Mesenchymal stem cell (in vitro differentiated cells and primary cell): Measurements from ENCODE around the gene BOD1.

ENCODE experiments used
- DNase-seq: peaks from one replicate; pipeline ENCODE4 v3.0.0-alpha.2; 2013
- H2AFZ ChIP-seq: one replicate; pipeline ENCODE4 v1.6.1; 2013; ENCODE audit warnings: low read depth, mild to moderate bottlenecking, control low read depth, inconsistent platforms, low read length, moderate library complexity
- H2AK5ac ChIP-seq: 2 replicates; pipeline ENCODE4 v1.6.1; 2013; ENCODE audit warnings: low read length, moderate library complexity, mild to moderate bottlenecking, inconsistent platforms; ENCODE audit not compliant: severe bottlenecking
- H2BK120ac ChIP-seq: one replicate; pipeline ENCODE4 v1.6.1; 2013; ENCODE audit warnings: low read depth, mild to moderate bottlenecking, inconsistent platforms, low read length, moderate library complexity
- H2BK12ac ChIP-seq, 2 experiments: one replicate each; pipeline ENCODE4 v1.6.1; 2013; ENCODE audit warnings: inconsistent platforms in 2 of 2, low read length in 2 of 2, mild to moderate bottlenecking in 2 of 2, moderate library complexity in 2 of 2, control low read depth in 1 of 2
- H2BK15ac ChIP-seq: one replicate; pipeline ENCODE4 v1.6.1; 2013; ENCODE audit warnings: mild to moderate bottlenecking, low read depth, inconsistent platforms; ENCODE audit not compliant: poor library complexity, severe bottlenecking
- H2BK5ac ChIP-seq: 2 replicates; pipeline ENCODE4 v1.6.1; 2013; ENCODE audit warnings: low read depth, mild to moderate bottlenecking, low read length, control low read depth, inconsistent platforms; ENCODE audit not compliant: poor library complexity, severe bottlenecking
- H3K14ac ChIP-seq, 2 experiments: one replicate each; pipeline ENCODE4 v1.6.1; 2013; ENCODE audit warnings: inconsistent platforms in 2 of 2, low read length in 2 of 2, control low read depth in 1 of 2, mild to moderate bottlenecking in 1 of 2, moderate library complexity in 1 of 2
- H3K18ac ChIP-seq, 2 experiments: one replicate each; pipeline ENCODE4 v1.6.1; 2013; ENCODE audit warnings: inconsistent platforms in 2 of 2, low read length in 2 of 2, control low read depth in 1 of 2, low read depth in 1 of 2, mild to moderate bottlenecking in 1 of 2
- H3K23ac ChIP-seq, 2 experiments: one replicate each; pipeline ENCODE4 v1.6.1; 2013; ENCODE audit warnings: inconsistent platforms in 2 of 2, low read length in 2 of 2, mild to moderate bottlenecking in 2 of 2, moderate library complexity in 2 of 2, control low read depth in 1 of 2
- H3K27ac ChIP-seq: 2 replicates; pipeline ENCODE4 v1.5.1; 2013; ENCODE audit warnings: mild to moderate bottlenecking, moderate library complexity, low read length, control low read depth, inconsistent platforms; ENCODE audit not compliant: poor library complexity, severe bottlenecking
- H3K27me3 ChIP-seq, 2 experiments: 2 replicates each; pipeline versions ENCODE4 v1.6.1 to v1.7.0; 2013; ENCODE audit warnings: low read length in 2 of 2, mild to moderate bottlenecking in 2 of 2, moderate library complexity in 2 of 2, control low read depth in 1 of 2, inconsistent platforms in 1 of 2; ENCODE audit not compliant: control insufficient read depth in 1 of 2, insufficient read depth in 1 of 2
- H3K36me3 ChIP-seq, 2 experiments: 2 replicates each; pipeline versions ENCODE4 v1.6.1 to v1.7.0; 2013; ENCODE audit warnings: low read length in 2 of 2, control low read depth in 1 of 2, inconsistent platforms in 1 of 2, low read depth in 1 of 2, mild to moderate bottlenecking in 1 of 2; ENCODE audit not compliant: insufficient read depth in 2 of 2, control insufficient read depth in 1 of 2
- H3K4ac ChIP-seq, 2 experiments: one replicate each; pipeline ENCODE4 v1.6.1; 2013; ENCODE audit warnings: inconsistent platforms in 2 of 2, low read length in 2 of 2, mild to moderate bottlenecking in 2 of 2, moderate library complexity in 2 of 2, control low read depth in 1 of 2, low read depth in 1 of 2
- H3K4me1 ChIP-seq: 2 replicates; pipeline ENCODE4 v1.6.1; 2013; ENCODE audit warnings: low read depth, low read length, control low read depth; ENCODE audit not compliant: control insufficient read depth, insufficient read depth
- H3K4me2 ChIP-seq: 2 replicates; pipeline ENCODE4 v1.6.1; 2013; ENCODE audit warnings: low read length, mild to moderate bottlenecking, inconsistent platforms; ENCODE audit not compliant: poor library complexity, severe bottlenecking
- H3K4me3 ChIP-seq, 2 experiments: 2 replicates each; pipeline versions ENCODE4 v1.5.1 to v1.7.0; 2013; ENCODE audit warnings: low read length in 2 of 2, mild to moderate bottlenecking in 2 of 2, control low read depth in 1 of 2, low read depth in 1 of 2; ENCODE audit not compliant: insufficient read depth in 1 of 2
- H3K79me1 ChIP-seq: replicated peaks from 2 replicates; pipeline ENCODE4 v1.6.1; 2013; ENCODE audit warnings: mild to moderate bottlenecking, control low read depth, low read length, inconsistent platforms; ENCODE audit not compliant: poor library complexity, severe bottlenecking
- H3K9ac ChIP-seq: 2 replicates; pipeline ENCODE4 v1.7.0; 2013; ENCODE audit warnings: mild to moderate bottlenecking, low read length, moderate library complexity
- H3K9me3 ChIP-seq: 2 replicates; pipeline ENCODE4 v1.7.0; 2013; ENCODE audit warnings: mild to moderate bottlenecking, low read length; ENCODE audit not compliant: control insufficient read depth
- H4K8ac ChIP-seq: one replicate; pipeline ENCODE4 v1.6.1; 2013; ENCODE audit warnings: inconsistent platforms, mild to moderate bottlenecking, low read length, moderate library complexity
- H4K91ac ChIP-seq: one replicate; pipeline ENCODE4 v1.6.1; 2013; ENCODE audit warnings: mild to moderate bottlenecking, low read length, inconsistent platforms
- WGBS: methylation state at CpG from one replicate; pipeline ENCODE4 v1.1.7; 2013; ENCODE audit warnings: mixed read lengths; 5-methylcytosine and 5-hydroxymethylcytosine counted together

Gene BOD1

GRCh38 chr5:173570321-173571090 is 45.9 kb downstream of the BOD1 start:
- no peaks in the 10 kb centered on the region for H3K79me1 ChIP-seq
- no peak overlapping the region for H2AFZ ChIP-seq
- peaks cover 4% of the 10 kb centered on the region for H3K4me1 ChIP-seq
- H2AK5ac ChIP-seq, result no peak overlapping the region
- no peak overlapping the region for H3K4ac ChIP-seq
- H3K18ac ChIP-seq, result no peak overlapping the region
- H3K36me3 ChIP-seq, result no peaks in the 10 kb centered on the region
- 95% methylated on average over 22 of the region's 22 CpGs for WGBS
- no peak overlapping the region for H3K14ac ChIP-seq
- H4K8ac ChIP-seq, result no peak overlapping the region
- H2BK120ac ChIP-seq, result no peak overlapping the region
- no peak overlapping the region for H2BK12ac ChIP-seq
- no peak overlapping the region for H3K4me3 ChIP-seq
- no peak overlapping the region for H3K9ac ChIP-seq
- H3K4me2 ChIP-seq, result no peak overlapping the region
- no peaks in the 10 kb centered on the region for H3K27me3 ChIP-seq
- H3K23ac ChIP-seq, result no peak overlapping the region
- H3K27ac ChIP-seq, result no peak overlapping the region
- H2BK15ac ChIP-seq, result peak overlapping the region; percentile 50
- H4K91ac ChIP-seq, result peak overlapping the region; percentile 59
- H2BK5ac ChIP-seq, result no peak overlapping the region
- H3K9me3 ChIP-seq, result peaks cover 10% of the 10 kb centered on the region
- no peak for DNase-seq

GRCh38 chr5:173568703-173569102 is 47.7 kb downstream of the BOD1 start:
- H3K23ac ChIP-seq, result no peak overlapping the region
- H3K18ac ChIP-seq, result no peak overlapping the region
- no peak overlapping the region for H3K4me2 ChIP-seq
- peaks cover 4% of the 10 kb centered on the region for H3K4me1 ChIP-seq
- DNase-seq, result no peak
- no peak overlapping the region for H3K4ac ChIP-seq
- no peaks in the 10 kb centered on the region for H3K36me3 ChIP-seq
- H2AK5ac ChIP-seq, result no peak overlapping the region
- no peak overlapping the region for H2BK120ac ChIP-seq
- H3K27me3 ChIP-seq, result no peaks in the 10 kb centered on the region
- H3K9ac ChIP-seq, result no peak overlapping the region
- peaks cover 10% of the 10 kb centered on the region for H3K9me3 ChIP-seq
- no peak overlapping the region for H2BK12ac ChIP-seq
- H3K4me3 ChIP-seq, result no peak overlapping the region
- H3K14ac ChIP-seq, result no peak overlapping the region
- no peak overlapping the region for H4K8ac ChIP-seq
- no peak overlapping the region for H2BK15ac ChIP-seq
- H2AFZ ChIP-seq, result no peak overlapping the region
- no peak overlapping the region for H3K27ac ChIP-seq
- no peak overlapping the region for H4K91ac ChIP-seq
- no peak overlapping the region for H2BK5ac ChIP-seq
- 89% methylated on average over 4 of the region's 4 CpGs for WGBS
- no peaks in the 10 kb centered on the region for H3K79me1 ChIP-seq

DNA sequence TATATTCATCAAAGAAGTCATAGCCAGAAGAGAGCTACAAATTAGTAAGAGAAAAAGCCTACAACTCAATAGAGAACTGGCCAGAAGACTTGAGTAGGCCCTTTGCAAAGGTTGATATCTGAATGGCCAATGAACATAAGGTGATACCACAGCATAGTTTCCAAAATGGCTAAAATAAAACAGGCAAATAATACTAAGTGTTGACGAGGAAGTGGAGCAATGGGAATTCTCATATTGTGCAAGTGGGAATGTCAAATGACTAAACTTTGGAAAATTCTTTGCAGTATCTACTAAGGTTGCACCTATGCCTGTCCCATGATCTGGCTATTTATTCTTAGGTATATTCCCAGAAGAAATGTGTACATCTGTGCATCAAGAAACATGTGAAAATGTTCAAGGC is 48.3 kb downstream of the BOD1 start:
- no peaks in the 10 kb centered on the region for H3K36me3 ChIP-seq
- no peak for DNase-seq

DNA sequence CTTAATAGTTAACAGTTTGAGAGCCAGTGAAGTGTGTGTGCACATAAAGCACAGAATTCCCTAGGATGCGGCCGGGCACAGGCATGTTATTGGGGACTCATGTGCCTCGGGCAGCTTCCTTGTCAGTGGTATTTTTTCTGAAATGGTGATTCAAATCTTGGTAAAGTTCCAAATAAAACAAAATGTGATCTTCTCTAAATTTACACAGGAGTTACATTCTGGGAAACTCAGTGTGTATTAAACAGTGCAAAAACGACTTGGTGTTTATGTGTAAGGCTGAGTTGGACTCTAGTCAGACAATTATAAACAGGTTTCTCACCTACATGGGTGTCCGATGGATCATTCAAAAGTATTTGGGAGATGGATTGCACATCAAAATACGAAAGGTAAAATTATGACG is 48.9 kb downstream of the BOD1 start:
- no peak overlapping the region for H2AFZ ChIP-seq
- H2BK5ac ChIP-seq, result no peak overlapping the region
- peaks cover 10% of the 10 kb centered on the region for H3K9me3 ChIP-seq

More for the DNA sequence above, 48.3 kb downstream of the BOD1 start:
- peaks cover 0 to 4% of the 10 kb centered on the region in 2 experiments for H3K27me3 ChIP-seq
- peaks cover 4% of the 10 kb centered on the region for H3K4me1 ChIP-seq
- no peak overlapping the region for H3K9ac ChIP-seq
- H3K4ac ChIP-seq, result no peak overlapping the region
- H3K4me2 ChIP-seq, result no peak overlapping the region
- no peak overlapping the region for H3K23ac ChIP-seq
- 100% methylated on average over 1 of the region's 1 CpG for WGBS
- no peak overlapping the region for H2BK5ac ChIP-seq
- no peak overlapping the region for H2AK5ac ChIP-seq
- H3K14ac ChIP-seq, result no peak overlapping the region
- no peaks in the 10 kb centered on the region for H3K79me1 ChIP-seq
- H2BK15ac ChIP-seq, result no peak overlapping the region
- H3K4me3 ChIP-seq, result no peak overlapping the region
- H2AFZ ChIP-seq, result no peak overlapping the region
- no peak overlapping the region for H2BK120ac ChIP-seq
- H3K27ac ChIP-seq, result no peak overlapping the region
- H4K91ac ChIP-seq, result no peak overlapping the region
- no peak overlapping the region for H3K18ac ChIP-seq
- H3K9me3 ChIP-seq, result peaks cover 10% of the 10 kb centered on the region
- no peak overlapping the region for H2BK12ac ChIP-seq
- no peak overlapping the region for H4K8ac ChIP-seq

More for the DNA sequence above, 48.9 kb downstream of the BOD1 start:
- Histone ChIP-seq H3K79me1 (no peaks in the 10 kb centered on the region), H2BK120ac (no peak overlapping the region), H3K14ac (no peak overlapping the region), H4K8ac (no peak overlapping the region), H4K91ac (no peak overlapping the region), H3K9ac (no peak overlapping the region), H3K4ac (no peak overlapping the region), H2BK15ac (no peak overlapping the region), H3K36me3 (no peaks in the 10 kb centered on the region), H2AK5ac (no peak overlapping the region), H3K4me2 (peak overlapping the region; percentile 59), H2BK12ac (no peak overlapping the region), H3K18ac (no peak overlapping the region), H3K27ac (peak overlapping the region; percentile 27), H3K4me1 (peaks cover 3% of the 10 kb centered on the region), H3K23ac (no peak overlapping the region), H3K27me3 (peaks cover 0 to 4% of the 10 kb centered on the region in 2 experiments), H3K4me3 (no peak overlapping the region)
- no peak for DNase-seq
- 81% methylated on average over 6 of the region's 7 CpGs for WGBS
